Heart left ventricle (tissue), 16 donors: ENCODE results near the gene SYNCRIP. TPM values are rescaled to one million over a fixed set of nuclear protein-coding genes. Genes with fewer than 3 reads are reported as not detected.

Source experiments
- ATAC-seq, 4 donors: fragments of 200-7000 bp; cut with Tn5 transposase; one replicate each; pipeline ENCODE4 v1.9.1; 2020 to 2022; ENCODE audit warnings: moderate library complexity in 4 of 4, mild to moderate bottlenecking in 3 of 4, moderate number of reproducible peaks in 1 of 4
- DNase-seq, 5 donors: peaks; one replicate each; pipeline ENCODE4 v3.0.0-alpha.2; 2020
- H3K27ac ChIP-seq, 12 donors: fragments of 200-600 bp; sonication (generic) in 4 of 12; one replicate each; pipeline versions ENCODE4 v1.5.0 to v1.8.0; 2016 to 2022; ENCODE audit warnings: mild to moderate bottlenecking in 2 of 12
- H3K27me3 ChIP-seq, 9 donors: fragments of 200-600 bp; sonication (generic) in 2 of 9; one replicate each; pipeline versions ENCODE4 v1.5.1 to v1.8.0; 2016 to 2022; ENCODE audit warnings: mild to moderate bottlenecking in 3 of 9
- H3K36me3 ChIP-seq, 9 donors: fragments of 200-600 bp; sonication (generic) in 2 of 9; one replicate each; pipeline versions ENCODE4 v1.5.0 to v1.8.0; 2018 to 2022; ENCODE audit warnings: mild to moderate bottlenecking in 2 of 9
- H3K4me1 ChIP-seq, 12 donors: fragments of 200-600 bp; sonication (generic) in 4 of 12; one replicate each; pipeline versions ENCODE4 v1.5.0 to v1.8.0; 2016 to 2022; ENCODE audit warnings: mild to moderate bottlenecking in 3 of 12
- H3K4me3 ChIP-seq, 12 donors: fragments of 200-600 bp; sonication (generic) in 4 of 12; one replicate each; pipeline versions ENCODE4 v1.5.0 to v1.8.0; 2017 to 2022; ENCODE audit warnings: mild to moderate bottlenecking in 9 of 12, moderate library complexity in 4 of 12
- H3K9me3 ChIP-seq, 12 donors: fragments of 200-600 bp; sonication (generic) in 4 of 12; one replicate each; pipeline versions ENCODE4 v1.5.0 to v1.8.0; 2016 to 2022; ENCODE audit warnings: mild to moderate bottlenecking in 1 of 12
- CTCF ChIP-seq, 12 donors: fragments of 200-600 bp; sonication (generic) in 4 of 12; IDR thresholded peaks; one replicate each; pipeline versions ENCODE4 v1.5.0 to v1.8.0; 2018 to 2022; ENCODE audit warnings: antibody characterized with exemption in 12 of 12, mild to moderate bottlenecking in 5 of 12
- POLR2A ChIP-seq, 2 donors: fragments of 450-650 bp; IDR thresholded peaks; one replicate each; pipeline ENCODE4 v1.6.1; 2017; ENCODE audit warnings: antibody characterized with exemption in 2 of 2, mild to moderate bottlenecking in 2 of 2, moderate library complexity in 2 of 2
- WGBS, 4 donors: extraction: QIAGEN DNeasy Blood & Tissue Kit in 2 of 4; methylation state at CpG; one replicate each; pipeline versions ENCODE4 v1.1.5 to v1.1.7; 2013 to 2018; 5-methylcytosine and 5-hydroxymethylcytosine counted together
- intact Hi-C, 10 donors: fragments of 100-400 bp; cut with DNase I; formaldehyde crosslinking; loops; one replicate each; pipeline versions ENCODE4 v1.11.1 to v1.14.2; 2022
- polyA plus RNA-seq, 2 donors: library from polyadenylated mRNA; stranded (reverse); fragments of 200-250 nt; gene quantifications; one replicate each; pipeline ENCODE4 v1.2.3, GENCODE V29; 2013
- total RNA-seq, 9 donors: library from RNA; depleted of rRNA in 2 of 9; stranded (reverse); fragments of >200 nt in 2 of 9; fragmentation: NEBNext Ultra II Directional in 3 of 9; extraction: Animal tissue kit (Norgen Biotek cat#: 25700) in 3 of 9; gene quantifications; one replicate each; pipeline versions ENCODE4 v1.1.0 to v1.2.4, GENCODE V29; 2016 to 2023
- donor health status: ischemic (EF 13 %, LVEDD 7.1; RV severe dilation, severe dysfunction).
- donor health status: healthy with polysubstance abuse.
- donor health status: DM: no; HTN: yes; CAD: no.
- donor health status: DM: no; HTN: no; CAD: no.
- donor health status: ischemic (EF 25% LVEDD 6.9; RV normal size, moderate dysfunction).
- donor health status: ischemic (EF 25% LVEDD 5.7; RV mildly dilated, moderate dysfunction).
- donor health status: healthy.
- donor health status: DM: yes; HTN: yes; CAD: no.
- donor health status: ischemic (EF 35%, LVEDD 5.7; RV mildly dilated, moderate dysfunction).
- donor health status: nonischemic (EF 11% LVEDD 7.7; RV severe dilation, severe dysfunction).
- donor health status: DM: yes; HTN: yes; CAD: no.
- donor health status: PGD.
- donor health status: ischemic (EF 29% LVEDD 5.4; RV normal size, mild dysfunction).
- donor health status: nonischemic (EF 23%, LVEDD 6.1; RV moderate dilation, normal function).

The SYNCRIP gene
- total and polyA plus RNA-seq, 11 donors, result 23.7 to 71.0 (median 57.2) TPM

GRCh38 chr6:85600713-85601313 is 41.9 kb downstream of the SYNCRIP start:
- no peaks in the 10 kb centered on the region for H3K27me3 ChIP-seq
- 86 to 89% (median 88%) methylated on average over 11 of the region's 11 CpGs for WGBS, 4 donors
- H3K36me3 ChIP-seq, result peaks cover 0 to 12% (median 0%) of the 10 kb centered on the region in 9 donors
- DNase-seq (peak in 1 of 5 donors; percentile 52), ATAC-seq (no peak)
- intact Hi-C loops, result no loop called here
- H3K9me3 ChIP-seq, result no peaks in the 10 kb centered on the region
- H3K4me3 ChIP-seq, result no peak overlapping the region
- H3K27ac ChIP-seq, result no peak overlapping the region
- H3K4me1 ChIP-seq, result no peaks in the 10 kb centered on the region
- TF ChIP-seq POLR2A (IDR thresholded peaks at IDR 0.05) (no peak), CTCF (IDR thresholded peaks at IDR 0.05) (no peak)

- TF ChIP-seq CTCF (IDR thresholded peaks at IDR 0.05), result no peak
- no peak for TF ChIP-seq POLR2A (IDR thresholded peaks at IDR 0.05)
- intact Hi-C loops, result loop anchor here in 7 of 10 donors (1.0 to 5.0 kb wide), 6 partner anchors 48 to 84 kb away; partner anchors contain the start of gene SYNCRIP (in 4 of the 7)
- Histone ChIP-seq H3K9me3 (no peaks in the 10 kb centered on the region), H3K4me1 (peaks cover 0 to 31% (median 20%) of the 10 kb centered on the region in 12 donors), H3K36me3 (peaks cover 0 to 3% (median 0%) of the 10 kb centered on the region in 9 donors), H3K27me3 (no peaks in the 10 kb centered on the region), H3K27ac (peak overlapping the region; percentile 86 to 98 (median 93)), H3K4me3 (peak overlapping the region; percentile 67 to 94 (median 76))
- 0 to 1% (median 1%) methylated on average over 32 to 35 of the region's 35 CpGs for WGBS, 4 donors
- peak in 1 of 5 donors; percentile 53 for DNase-seq
- peak in 1 of 4 donors; percentile 16 for ATAC-seq
Observed at GRCh38 chr6:85594197-85594930, 48.3 kb downstream of the SYNCRIP start.

GRCh38 chr6:85593438-85594196 is 49.1 kb downstream of the SYNCRIP start, which contains the start of gene SNX14:
Gene SNX14, minus strand, starts transcription at chr6:85593858. Its CDS starts 140 bp downstream, at chr6:85593718.
- H3K4me3 ChIP-seq, result peak within 1 kb of the TSS; percentile 67 to 94 (median 76)
- no peaks in the 10 kb centered on the region for H3K9me3 ChIP-seq
- peaks cover 0 to 3% (median 0%) of the 10 kb centered on the region in 9 donors for H3K36me3 ChIP-seq
- DNase-seq, result peak; percentile 97 to 98 (median 97)
- 0% methylated on average over 24 to 82 of the region's 82 CpGs for WGBS, 4 donors
- H3K27me3 ChIP-seq, result no peaks in the 10 kb centered on the region
- intact Hi-C loops, result loop anchor here in 7 of 10 donors (1.0 to 5.0 kb wide), 6 partner anchors 49 to 85 kb away; partner anchors contain the start of gene SYNCRIP (in 4 of the 7)
- peak; percentile 96 to 99 (median 97) for ATAC-seq
- peaks cover 0 to 31% (median 20%) of the 10 kb centered on the region in 12 donors for H3K4me1 ChIP-seq
- TF ChIP-seq POLR2A (IDR thresholded peaks at IDR 0.05) (peak in 1 of 2 donors; percentile 84), CTCF (IDR thresholded peaks at IDR 0.05) (peak in 6 of 12 donors; percentile 5 to 30 (median 14))
- peak within 1 kb of the TSS; percentile 86 to 98 (median 93) for H3K27ac ChIP-seq
